Adipocyte (in vitro differentiated cells): ENCODE data around the gene AAK1.
"Not testable (repeated sequence)": the region's sequence is repeated elsewhere in the genome, so short reads cannot be mapped to it uniquely, and the experiment has no call there.

ENCODE experiments used
- DNase-seq: peaks from one replicate; pipeline ENCODE4 v3.0.0-alpha.2; 2015; ENCODE audit warnings: low read depth
- H3K27me3 ChIP-seq: replicated peaks from 2 replicates; pipeline ENCODE4 v1.7.0; 2013; ENCODE audit warnings: mild to moderate bottlenecking, low read length, moderate library complexity; ENCODE audit not compliant: control insufficient read depth, insufficient read depth
- H3K36me3 ChIP-seq: 2 replicates; pipeline ENCODE4 v1.7.0; 2013; ENCODE audit warnings: low read length, mild to moderate bottlenecking, moderate library complexity; ENCODE audit not compliant: control insufficient read depth, insufficient read depth, severe bottlenecking
- H3K4me1 ChIP-seq: 2 replicates; pipeline ENCODE4 v1.7.0; 2013; ENCODE audit warnings: mild to moderate bottlenecking, low read length, moderate library complexity; ENCODE audit not compliant: control insufficient read depth, insufficient read depth
- H3K4me3 ChIP-seq: 2 replicates; pipeline ENCODE4 v1.7.0; 2013; ENCODE audit warnings: mild to moderate bottlenecking, low read length, moderate library complexity
- H3K9ac ChIP-seq: 2 replicates; pipeline ENCODE4 v1.7.0; 2013; ENCODE audit warnings: mild to moderate bottlenecking, low read length, moderate library complexity
- H3K9me3 ChIP-seq: 2 replicates; pipeline ENCODE4 v1.7.0; 2013; ENCODE audit warnings: mild to moderate bottlenecking, low read length, moderate library complexity; ENCODE audit not compliant: control insufficient read depth

Gene AAK1

GRCh38 chr2:69553991-69554390 lies 89.5 kb downstream of the AAK1 start:
- Histone ChIP-seq H3K9ac (no peak overlapping the region), H3K9me3 (no peaks in the 10 kb centered on the region), H3K4me3 (no peak overlapping the region), H3K27me3 (no peaks in the 10 kb centered on the region), H3K4me1 (peaks cover 22% of the 10 kb centered on the region), H3K36me3 (no peaks in the 10 kb centered on the region)
- no peak for DNase-seq

GRCh38 chr2:69550511-69550910 lies 93.0 kb downstream of the AAK1 start:
- not testable (repeated sequence) for H3K27me3 ChIP-seq, DNase-seq

DNA sequence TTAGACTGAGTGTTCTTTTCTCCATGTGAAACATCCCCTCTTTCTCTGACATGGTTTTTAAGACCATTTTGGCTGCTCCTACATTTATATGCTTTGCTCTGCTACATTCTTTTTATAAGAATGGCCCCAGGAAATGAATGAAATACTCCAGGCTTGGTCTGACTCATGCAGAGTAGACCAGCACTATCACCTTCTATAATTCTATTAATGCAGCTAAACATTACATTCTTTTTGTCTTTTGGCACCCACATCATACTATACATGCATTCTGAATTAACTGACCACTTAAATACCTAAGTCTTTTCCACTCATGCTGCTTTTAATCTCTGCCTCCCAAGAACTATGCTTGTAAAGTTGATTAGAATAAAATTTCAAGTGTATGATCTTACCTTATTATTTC lies 94.1 kb downstream of the AAK1 start:
- H3K9me3 ChIP-seq = no peaks in the 10 kb centered on the region
- no peak overlapping the region for H3K9ac ChIP-seq
- H3K4me3 ChIP-seq = no peak overlapping the region
- H3K36me3 ChIP-seq = no peaks in the 10 kb centered on the region
- no peaks in the 10 kb centered on the region for H3K27me3 ChIP-seq
- DNase-seq = peak; percentile 68
- peaks cover 35% of the 10 kb centered on the region for H3K4me1 ChIP-seq

More at GRCh38 chr2:69550511-69550910, 93.0 kb downstream of the AAK1 start:
- not testable (repeated sequence) for H3K9ac ChIP-seq, H3K36me3 ChIP-seq, H3K4me3 ChIP-seq, H3K9me3 ChIP-seq
- H3K4me1 ChIP-seq = peaks cover 39% of the 10 kb centered on the region

GRCh38 chr2:69547984-69548715 lies 95.4 kb downstream of the AAK1 start:
- Histone ChIP-seq H3K4me3 (peak overlapping the region; percentile 19), H3K27me3 (no peaks in the 10 kb centered on the region), H3K36me3 (peaks cover under 1% of the 10 kb centered on the region), H3K4me1 (peaks cover 33% of the 10 kb centered on the region), H3K9me3 (no peaks in the 10 kb centered on the region), H3K9ac (no peak overlapping the region)
- DNase-seq = peak; percentile 59

DNA sequence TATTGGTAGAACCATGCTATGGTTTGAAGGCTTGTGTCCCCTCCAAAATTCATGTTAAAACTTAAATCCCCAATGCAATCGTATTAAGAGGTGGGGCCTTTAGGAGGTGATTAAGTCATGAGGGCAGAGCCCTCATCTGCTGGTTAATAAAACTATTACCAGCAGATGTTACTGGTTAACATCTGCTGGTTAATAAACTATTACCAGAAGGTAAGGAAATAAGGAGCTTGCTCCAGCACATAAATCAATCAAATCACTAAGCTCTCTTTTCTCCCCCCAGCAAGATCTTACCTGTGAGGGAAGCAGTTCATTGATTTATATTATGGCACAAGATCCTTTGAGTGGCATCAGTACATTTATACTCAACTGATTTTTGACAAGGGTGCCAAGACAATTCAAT lies 96.9 kb downstream of the AAK1 start:
- H3K9ac ChIP-seq = no peak overlapping the region
- DNase-seq = no peak
- H3K4me3 ChIP-seq = no peak overlapping the region
- H3K27me3 ChIP-seq = no peaks in the 10 kb centered on the region
- peaks cover 16% of the 10 kb centered on the region for H3K36me3 ChIP-seq
- no peaks in the 10 kb centered on the region for H3K9me3 ChIP-seq
- H3K4me1 ChIP-seq = peaks cover 33% of the 10 kb centered on the region

GRCh38 chr2:69545477-69545932 lies 98.0 kb downstream of the AAK1 start:
- no peak overlapping the region for H3K4me3 ChIP-seq
- no peaks in the 10 kb centered on the region for H3K27me3 ChIP-seq
- H3K9me3 ChIP-seq = no peaks in the 10 kb centered on the region
- peaks cover 21% of the 10 kb centered on the region for H3K36me3 ChIP-seq
- H3K4me1 ChIP-seq = peaks cover 33% of the 10 kb centered on the region
- no peak for DNase-seq
- no peak overlapping the region for H3K9ac ChIP-seq

- DNase-seq = no peak
- Histone ChIP-seq H3K4me3 (no peak overlapping the region), H3K27me3 (no peaks in the 10 kb centered on the region), H3K36me3 (peaks cover 23% of the 10 kb centered on the region), H3K9me3 (no peaks in the 10 kb centered on the region), H3K9ac (no peak overlapping the region), H3K4me1 (peaks cover 32% of the 10 kb centered on the region)
Observed at GRCh38 chr2:69544951-69545350, 98.6 kb downstream of the AAK1 start.

GRCh38 chr2:69539549-69539908 lies 104.0 kb downstream of the AAK1 start:
- H3K4me3 ChIP-seq = no peak overlapping the region

DNA sequence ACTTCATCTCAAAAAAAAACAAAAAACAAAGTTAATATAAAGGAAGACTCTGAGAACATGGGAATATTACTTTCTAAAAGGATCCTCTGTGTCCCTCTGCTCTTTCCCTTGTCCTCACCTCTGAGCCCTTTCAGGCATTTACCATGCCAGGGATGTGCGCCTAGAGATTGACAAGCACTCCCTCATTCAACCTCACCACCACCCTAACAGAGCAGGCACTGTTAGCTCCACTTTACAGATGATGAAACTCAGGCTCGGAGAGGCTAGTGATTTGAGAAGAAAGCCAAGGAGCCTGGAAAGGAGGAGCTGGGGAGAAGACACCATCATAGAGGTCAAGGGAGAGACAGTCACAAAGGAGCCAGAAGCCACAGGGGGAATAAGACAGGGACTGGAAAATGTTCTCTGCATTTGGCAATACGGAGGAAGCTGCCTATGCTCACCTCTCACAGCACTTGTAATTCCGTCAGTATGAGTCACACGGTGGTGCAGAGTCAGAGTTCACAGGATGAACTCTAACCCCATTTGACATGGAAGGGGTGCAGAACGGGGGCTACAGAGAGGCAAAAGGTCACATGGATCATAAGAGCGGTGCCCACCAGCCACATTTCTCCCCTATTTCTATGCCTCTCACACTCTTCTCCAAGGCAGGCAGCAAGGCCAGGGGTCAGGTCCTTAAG lies 104.5 kb downstream of the AAK1 start:
- Histone ChIP-seq H3K4me3 (no peak overlapping the region), H3K9ac (no peak overlapping the region), H3K9me3 (no peaks in the 10 kb centered on the region), H3K27me3 (no peaks in the 10 kb centered on the region), H3K4me1 (peaks cover 10% of the 10 kb centered on the region), H3K36me3 (peaks cover 39% of the 10 kb centered on the region)
- DNase-seq = no peak

More at GRCh38 chr2:69539549-69539908, 104.0 kb downstream of the AAK1 start:
- Histone ChIP-seq H3K9ac (no peak overlapping the region), H3K27me3 (no peaks in the 10 kb centered on the region), H3K4me1 (peaks cover 10% of the 10 kb centered on the region), H3K9me3 (no peaks in the 10 kb centered on the region), H3K36me3 (peaks cover 39% of the 10 kb centered on the region)
- no peak for DNase-seq

GRCh38 chr2:69538249-69538648 lies 105.3 kb downstream of the AAK1 start:
- H3K27me3 ChIP-seq = no peaks in the 10 kb centered on the region
- no peaks in the 10 kb centered on the region for H3K9me3 ChIP-seq
- no peak overlapping the region for H3K9ac ChIP-seq
- H3K4me1 ChIP-seq = peaks cover 10% of the 10 kb centered on the region
- peaks cover 45% of the 10 kb centered on the region for H3K36me3 ChIP-seq
- no peak overlapping the region for H3K4me3 ChIP-seq
- no peak for DNase-seq

DNA sequence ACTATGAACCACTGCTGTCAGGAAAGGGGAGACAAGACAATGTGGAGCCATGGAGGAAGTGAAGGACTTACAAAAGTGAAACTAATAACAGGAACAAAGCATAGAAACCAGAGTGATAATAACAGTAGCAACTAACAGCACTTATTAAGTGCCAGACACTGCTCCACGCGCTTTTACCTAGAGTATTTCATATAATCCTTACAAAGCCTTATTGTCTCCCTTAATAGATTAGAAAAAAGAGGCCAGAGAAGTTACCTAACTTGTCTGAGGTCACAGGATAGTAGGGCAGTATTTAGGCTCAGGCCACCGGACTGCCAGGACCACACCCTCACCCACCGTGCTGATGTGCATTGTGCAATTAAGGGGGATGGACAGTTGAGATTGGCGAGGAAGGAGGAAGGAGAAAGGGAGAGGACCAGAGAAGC lies 107.7 kb downstream of the AAK1 start:
- DNase-seq = no peak
- peaks cover 47% of the 10 kb centered on the region for H3K36me3 ChIP-seq
- H3K9ac ChIP-seq = no peak overlapping the region
- H3K9me3 ChIP-seq = no peaks in the 10 kb centered on the region
- no peaks in the 10 kb centered on the region for H3K27me3 ChIP-seq
- peaks cover 10% of the 10 kb centered on the region for H3K4me1 ChIP-seq
- no peak overlapping the region for H3K4me3 ChIP-seq
